SK-N-SH treated with all-trans-retinoic acid at 6 μM for 48 hours (cell line): ENCODE measurements around the gene GPR55.

Experiments
- ATAC-seq: fragments of 200-7000 bp; cut with Tn5 transposase; 3 replicates; pipeline ENCODE4 v1.9.1; 2020; ENCODE audit warnings: mild to moderate bottlenecking, moderate library complexity
- BACH2 ChIP-seq: fragments of 250-450 bp; sonication (Bioruptor Pico); IDR thresholded peaks from 2 replicates; pipeline ENCODE4 v1.9.0; 2021; ENCODE audit warnings: mild to moderate bottlenecking, borderline replicate concordance
- CREB5 ChIP-seq: fragments of 250-450 bp; sonication (Bioruptor Pico); IDR thresholded peaks from 2 replicates; pipeline ENCODE4 v1.5.1; 2020; ENCODE audit warnings: low read depth, mild to moderate bottlenecking, moderate library complexity
- ESRRG ChIP-seq: fragments of 250-450 bp; sonication (Bioruptor Pico); IDR thresholded peaks from 2 replicates; pipeline ENCODE4 v1.6.1; 2021; ENCODE audit warnings: mild to moderate bottlenecking
- OSR1 ChIP-seq: fragments of 250-450 bp; sonication (Bioruptor Pico); IDR thresholded peaks from 2 replicates; pipeline ENCODE4 v1.8.0; 2022; ENCODE audit warnings: moderate library complexity, mild to moderate bottlenecking, inconsistent platforms
- PATZ1 ChIP-seq: fragments of 250-450 bp; sonication (Bioruptor Pico); IDR thresholded peaks from 2 replicates; pipeline ENCODE4 v1.8.0; 2020; ENCODE audit warnings: mild to moderate bottlenecking, moderate library complexity, borderline replicate concordance
- POU6F1 ChIP-seq: fragments of 250-450 bp; sonication (Bioruptor Pico); IDR thresholded peaks from 2 replicates; pipeline ENCODE4 v1.8.0; 2021; ENCODE audit warnings: low read depth, mild to moderate bottlenecking, moderate library complexity, borderline replicate concordance
- PPARA ChIP-seq: fragments of 250-450 bp; sonication (Bioruptor Pico); IDR thresholded peaks from 2 replicates; pipeline ENCODE4 v1.5.0; 2020; ENCODE audit warnings: mild to moderate bottlenecking, borderline replicate concordance
- RARB ChIP-seq: fragments of 250-450 bp; sonication (Bioruptor Pico); IDR thresholded peaks from 2 replicates; pipeline ENCODE4 v1.8.0; 2021; ENCODE audit warnings: mild to moderate bottlenecking, moderate library complexity
- TCF4 ChIP-seq: fragments of 250-450 bp; sonication (Bioruptor Pico); IDR thresholded peaks from 2 replicates; pipeline ENCODE4 v1.8.0; 2021; ENCODE audit warnings: mild to moderate bottlenecking, moderate library complexity, borderline replicate concordance
- ZC3H10 ChIP-seq: fragments of 250-450 bp; sonication (Bioruptor Pico); IDR thresholded peaks from 2 replicates; pipeline ENCODE4 v1.5.1; 2021; ENCODE audit warnings: mild to moderate bottlenecking, moderate library complexity
- ZFP3 ChIP-seq: fragments of 250-450 bp; sonication (Bioruptor Pico); IDR thresholded peaks from 2 replicates; pipeline ENCODE4 v1.5.0; 2020; ENCODE audit warnings: mild to moderate bottlenecking, moderate library complexity
- ZFP30 ChIP-seq: fragments of 450-650 bp; formaldehyde crosslinking; IDR thresholded peaks from 2 replicates; pipeline ENCODE4 v1.5.0; 2022; ENCODE audit warnings: mild to moderate bottlenecking, moderate library complexity
- ZNF70 ChIP-seq: fragments of 450-650 bp; formaldehyde crosslinking; IDR thresholded peaks from 2 replicates; pipeline ENCODE4 v1.5.0; 2020; ENCODE audit warnings: mild to moderate bottlenecking, moderate library complexity
- ZNF8 ChIP-seq: fragments of 450-650 bp; formaldehyde crosslinking; IDR thresholded peaks from 2 replicates; pipeline ENCODE4 v1.5.0; 2020; ENCODE audit warnings: mild to moderate bottlenecking, moderate library complexity
- TF ChIP-seq, protein P1 (sequence below): fragments of 250-450 bp; sonication (Bioruptor Pico); IDR thresholded peaks from 2 replicates; pipeline ENCODE4 v1.5.0; 2020; ENCODE audit warnings: mild to moderate bottlenecking, moderate library complexity
- TF ChIP-seq, protein P2 (sequence below): fragments of 250-450 bp; sonication (Bioruptor Pico); IDR thresholded peaks from 2 replicates; pipeline ENCODE4 v1.5.1; 2021; ENCODE audit warnings: mild to moderate bottlenecking, moderate library complexity

GPR55 gene

GRCh38 chr2:230930149-230930780 is 5.2 kb upstream of the GPR55 start (continued):
- TF ChIP-seq CREB5 (CRISPR knock-in tag) (no peak), ZFP3 (no peak), ZC3H10 (no peak), OSR1 (CRISPR knock-in tag) (no peak), TCF4 (CRISPR knock-in tag) (no peak), ZFP30 (CRISPR knock-in tag) (no peak), POU6F1 (CRISPR knock-in tag) (no peak)

- TF ChIP-seq TCF4 (CRISPR knock-in tag): no peak
- TF ChIP-seq RARB (CRISPR knock-in tag): no peak
- no peak for TF ChIP-seq ESRRG
- TF ChIP-seq ZNF70 (CRISPR knock-in tag): no peak
- TF ChIP-seq ZNF8: no peak
- TF ChIP-seq POU6F1 (CRISPR knock-in tag): no peak
- no peak for TF ChIP-seq ZFP3
- TF ChIP-seq OSR1 (CRISPR knock-in tag): no peak
- TF ChIP-seq PATZ1 (CRISPR knock-in tag): no peak
- TF ChIP-seq, protein P1, sequence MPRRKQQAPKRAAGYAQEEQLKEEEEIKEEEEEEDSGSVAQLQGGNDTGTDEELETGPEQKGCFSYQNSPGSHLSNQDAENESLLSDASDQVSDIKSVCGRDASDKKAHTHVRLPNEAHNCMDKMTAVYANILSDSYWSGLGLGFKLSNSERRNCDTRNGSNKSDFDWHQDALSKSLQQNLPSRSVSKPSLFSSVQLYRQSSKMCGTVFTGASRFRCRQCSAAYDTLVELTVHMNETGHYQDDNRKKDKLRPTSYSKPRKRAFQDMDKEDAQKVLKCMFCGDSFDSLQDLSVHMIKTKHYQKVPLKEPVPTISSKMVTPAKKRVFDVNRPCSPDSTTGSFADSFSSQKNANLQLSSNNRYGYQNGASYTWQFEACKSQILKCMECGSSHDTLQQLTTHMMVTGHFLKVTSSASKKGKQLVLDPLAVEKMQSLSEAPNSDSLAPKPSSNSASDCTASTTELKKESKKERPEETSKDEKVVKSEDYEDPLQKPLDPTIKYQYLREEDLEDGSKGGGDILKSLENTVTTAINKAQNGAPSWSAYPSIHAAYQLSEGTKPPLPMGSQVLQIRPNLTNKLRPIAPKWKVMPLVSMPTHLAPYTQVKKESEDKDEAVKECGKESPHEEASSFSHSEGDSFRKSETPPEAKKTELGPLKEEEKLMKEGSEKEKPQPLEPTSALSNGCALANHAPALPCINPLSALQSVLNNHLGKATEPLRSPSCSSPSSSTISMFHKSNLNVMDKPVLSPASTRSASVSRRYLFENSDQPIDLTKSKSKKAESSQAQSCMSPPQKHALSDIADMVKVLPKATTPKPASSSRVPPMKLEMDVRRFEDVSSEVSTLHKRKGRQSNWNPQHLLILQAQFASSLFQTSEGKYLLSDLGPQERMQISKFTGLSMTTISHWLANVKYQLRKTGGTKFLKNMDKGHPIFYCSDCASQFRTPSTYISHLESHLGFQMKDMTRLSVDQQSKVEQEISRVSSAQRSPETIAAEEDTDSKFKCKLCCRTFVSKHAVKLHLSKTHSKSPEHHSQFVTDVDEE (CRISPR knock-in tag): no peak
- TF ChIP-seq BACH2 (CRISPR knock-in tag): no peak
- TF ChIP-seq ZFP30 (CRISPR knock-in tag): no peak
- TF ChIP-seq, protein P2, sequence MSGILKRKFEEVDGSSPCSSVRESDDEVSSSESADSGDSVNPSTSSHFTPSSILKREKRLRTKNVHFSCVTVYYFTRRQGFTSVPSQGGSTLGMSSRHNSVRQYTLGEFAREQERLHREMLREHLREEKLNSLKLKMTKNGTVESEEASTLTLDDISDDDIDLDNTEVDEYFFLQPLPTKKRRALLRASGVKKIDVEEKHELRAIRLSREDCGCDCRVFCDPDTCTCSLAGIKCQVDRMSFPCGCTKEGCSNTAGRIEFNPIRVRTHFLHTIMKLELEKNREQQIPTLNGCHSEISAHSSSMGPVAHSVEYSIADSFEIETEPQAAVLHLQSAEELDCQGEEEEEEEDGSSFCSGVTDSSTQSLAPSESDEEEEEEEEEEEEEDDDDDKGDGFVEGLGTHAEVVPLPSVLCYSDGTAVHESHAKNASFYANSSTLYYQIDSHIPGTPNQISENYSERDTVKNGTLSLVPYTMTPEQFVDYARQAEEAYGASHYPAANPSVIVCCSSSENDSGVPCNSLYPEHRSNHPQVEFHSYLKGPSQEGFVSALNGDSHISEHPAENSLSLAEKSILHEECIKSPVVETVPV (CRISPR knock-in tag): no peak
- TF ChIP-seq CREB5 (CRISPR knock-in tag): no peak
- TF ChIP-seq PPARA (CRISPR knock-in tag): no peak
- ATAC-seq: no peak
These were observed 4.5 kb upstream of the GPR55 start for GRCh38 chr2:230929381-230930148.
